Measurements from ENCODE around the gene STX18.

DNA sequence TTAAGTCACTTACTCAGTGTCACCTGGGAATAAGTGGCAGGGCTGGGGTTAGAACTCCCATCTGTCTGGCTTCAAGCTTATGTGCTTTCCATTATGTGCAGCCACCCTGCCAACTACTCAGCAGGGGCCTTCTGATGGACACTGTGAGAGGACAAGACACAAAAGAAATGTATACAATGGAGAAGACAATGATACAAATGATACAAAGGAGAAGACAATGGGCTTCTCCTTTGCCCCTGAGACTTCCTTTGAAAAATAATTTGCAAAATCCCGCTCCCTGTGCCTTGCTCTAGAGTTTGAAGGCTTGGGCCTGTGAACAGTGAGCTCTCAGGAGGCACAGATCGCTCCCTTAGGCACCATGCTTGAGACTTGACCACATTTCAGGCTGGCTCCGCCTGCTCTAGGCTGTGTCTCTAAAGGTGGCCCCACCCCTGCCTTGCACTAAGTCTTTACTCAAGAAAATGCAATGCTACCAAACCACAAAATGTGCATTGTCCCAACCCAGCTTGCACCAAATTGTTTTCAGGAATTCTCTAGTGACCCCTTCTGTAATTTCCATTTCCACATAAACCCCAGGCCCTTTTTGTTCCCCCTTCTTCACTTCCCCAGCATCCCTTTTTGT lies 27.1 kb upstream of the STX18 start:
- TF ChIP-seq CTCF (IDR thresholded peaks at IDR 0.05) (no peak), POLR2A (IDR thresholded peaks at IDR 0.05) (no peak)

Measured in right lobe of liver (tissue), 4 donors.